ENCODE data around the gene PRAMEF12. TPM values are rescaled to one million over a fixed set of nuclear protein-coding genes. Genes with fewer than 3 reads are reported as not detected.
A peak's percentile ranks its signal among the peaks of the same experiment; 100 is the strongest.

Gene PRAMEF12
- polyA plus RNA-seq, 6 donors from 2014 or later: not detected

DNA sequence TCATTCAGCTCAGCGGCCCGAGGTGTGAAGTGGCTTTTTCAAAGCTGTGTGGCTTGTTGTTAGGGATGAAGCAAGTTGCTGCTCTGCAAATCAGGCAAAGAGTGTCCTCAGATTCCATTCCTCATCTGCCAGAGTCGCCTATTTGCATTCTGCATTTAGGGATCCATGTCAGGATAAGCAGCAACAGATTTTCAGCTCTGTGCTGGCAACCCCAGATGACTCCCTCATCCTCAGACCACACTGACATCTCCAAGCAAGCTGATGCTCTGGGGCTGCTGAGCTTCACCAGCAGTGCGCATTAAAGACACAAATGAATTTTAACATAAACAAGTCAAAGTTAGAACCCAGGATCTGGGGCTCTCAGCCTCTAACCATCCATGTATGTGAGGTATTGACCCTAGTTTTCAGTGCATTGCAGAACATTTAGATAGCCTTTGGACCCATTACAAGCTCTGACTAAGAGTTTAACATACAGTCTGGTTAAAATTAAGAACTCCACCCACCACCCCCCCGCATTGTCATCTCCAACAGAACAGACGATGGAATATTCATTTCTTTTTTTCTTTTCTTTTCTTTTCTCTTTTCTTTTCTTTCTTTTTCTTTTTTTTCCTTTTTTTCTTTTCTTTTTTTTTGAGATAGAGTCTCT lies 16.6 kb upstream of the PRAMEF12 start:
- Mint-ChIP-seq H3K27me3 (peaks cover 10 to 38% (median 17%) of the 10 kb centered on the region in 3 donors), H3K4me1 (no peaks in the 10 kb centered on the region), H3K4me3 (no peak overlapping the region), H3K36me3 (no peaks in the 10 kb centered on the region), H3K9me3 (peaks cover 0 to 4% (median 0%) of the 10 kb centered on the region in 7 donors), H3K27ac (no peak overlapping the region)
- DNase-seq (no peak), ATAC-seq (ENCODE audit: low read depth in 2 of 2) (no peak)

DNA sequence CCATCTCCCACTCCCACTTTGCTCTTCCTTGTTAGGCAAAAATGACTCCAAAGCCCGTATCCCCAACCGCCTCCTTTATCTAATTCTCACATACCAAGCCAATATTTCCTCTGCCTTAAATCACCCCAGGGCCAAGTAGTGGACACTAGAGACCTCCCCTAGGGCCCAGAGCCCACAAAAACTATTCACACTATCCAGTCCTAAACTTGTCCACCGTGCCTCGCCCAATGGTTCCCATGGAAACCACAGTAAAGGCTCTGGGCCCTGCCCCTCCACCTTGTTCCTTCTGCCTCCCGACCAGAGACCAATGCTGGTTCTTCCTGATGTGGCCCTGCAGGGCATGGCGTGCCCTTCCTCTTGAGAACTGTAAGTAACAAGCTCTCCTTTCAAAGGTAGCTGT lies 15.7 kb upstream of the PRAMEF12 start:
- Mint-ChIP-seq H3K27ac (peak overlapping the region in 1 of 6 donors; percentile 78), H3K36me3 (no peaks in the 10 kb centered on the region), H3K27me3 (peaks cover 10 to 38% (median 17%) of the 10 kb centered on the region in 3 donors), H3K4me1 (no peaks in the 10 kb centered on the region), H3K9me3 (peaks cover 0 to 7% (median 0%) of the 10 kb centered on the region in 7 donors), H3K4me3 (no peak overlapping the region)
- ATAC-seq (ENCODE audit: low read depth in 2 of 2): no peak
- no peak for DNase-seq

DNA sequence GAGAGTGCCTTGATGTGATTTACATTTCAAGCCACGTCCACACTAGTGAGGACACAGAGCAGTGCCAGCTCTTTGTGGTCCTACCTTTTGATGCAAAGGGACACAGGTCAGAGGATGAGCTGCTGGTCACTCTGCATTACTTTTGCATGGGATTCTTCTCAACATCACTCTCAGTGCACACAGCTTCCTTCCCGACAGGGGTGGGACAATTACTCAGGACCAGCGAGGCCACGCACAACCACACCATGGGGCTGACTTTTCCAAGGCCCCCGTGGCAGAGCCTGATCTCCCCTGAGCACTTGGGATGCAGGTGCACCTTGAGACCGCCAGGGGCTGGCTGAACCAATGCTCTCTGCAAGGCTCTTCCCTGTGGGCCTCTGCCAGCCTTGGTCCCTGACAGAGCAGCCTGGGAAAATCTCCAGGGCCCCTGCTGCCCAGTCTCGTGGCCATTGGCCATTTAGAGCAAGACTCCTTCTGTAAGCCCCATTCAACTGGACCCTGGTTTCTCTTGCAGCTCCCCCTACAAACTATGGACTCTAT lies 13.2 kb upstream of the PRAMEF12 start:
- Mint-ChIP-seq H3K4me1 (no peaks in the 10 kb centered on the region), H3K9me3 (peaks cover 0 to 7% (median 0%) of the 10 kb centered on the region in 7 donors), H3K36me3 (no peaks in the 10 kb centered on the region), H3K27ac (no peak overlapping the region), H3K4me3 (no peak overlapping the region), H3K27me3 (peaks cover 5 to 27% (median 15%) of the 10 kb centered on the region in 3 donors)
- ATAC-seq (ENCODE audit: low read depth in 2 of 2) (no peak), DNase-seq (no peak)

DNA sequence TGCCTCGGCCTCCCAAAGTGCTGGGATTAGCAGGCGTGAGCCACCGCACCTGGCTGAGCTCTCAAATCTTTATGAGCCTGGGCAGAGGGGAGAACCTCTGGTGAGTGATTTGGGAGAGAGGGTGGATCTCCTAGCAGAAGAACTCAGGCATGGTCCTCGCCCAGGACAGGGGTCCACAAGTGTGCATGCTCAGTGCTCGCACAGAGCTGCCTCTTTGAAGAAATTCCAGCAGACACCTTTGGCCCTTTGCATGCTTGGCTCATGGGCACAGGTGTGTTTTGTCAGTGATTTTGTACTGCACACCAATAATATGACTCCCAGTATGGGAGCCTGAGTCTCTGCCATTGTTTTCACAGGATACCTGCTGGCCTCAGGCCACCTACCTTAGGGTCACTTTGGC lies 11.8 kb upstream of the PRAMEF12 start:
- Mint-ChIP-seq H3K27ac (no peak overlapping the region), H3K9me3 (peaks cover 0 to 7% (median 0%) of the 10 kb centered on the region in 7 donors), H3K4me1 (no peaks in the 10 kb centered on the region), H3K4me3 (no peak overlapping the region), H3K27me3 (peaks cover 5 to 27% (median 15%) of the 10 kb centered on the region in 3 donors), H3K36me3 (no peaks in the 10 kb centered on the region)
- no peak for ATAC-seq (ENCODE audit: low read depth in 2 of 2)
- DNase-seq: no peak

DNA sequence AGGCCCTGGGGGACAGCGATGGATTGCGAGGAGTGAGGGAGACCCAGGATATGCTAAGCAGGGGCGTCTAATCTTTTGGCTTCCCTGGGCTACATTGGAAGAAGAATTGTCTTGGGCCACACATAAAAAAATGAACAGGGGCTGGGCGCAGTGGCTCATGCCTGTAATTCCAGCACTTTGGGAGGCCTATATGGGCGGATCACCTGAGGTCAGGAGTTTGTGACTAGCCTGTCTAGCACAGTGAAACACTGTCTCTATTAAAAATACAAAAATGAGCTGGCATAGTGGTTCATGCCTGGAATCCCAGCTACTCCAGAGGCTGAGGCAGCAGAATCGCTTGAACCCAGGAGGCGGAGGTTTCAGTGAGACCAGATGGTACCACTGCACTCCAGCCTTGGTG lies 10.8 kb upstream of the PRAMEF12 start:
- peak overlapping the region in 1 of 6 donors; percentile 82 for H3K27ac Mint-ChIP-seq
- ATAC-seq (ENCODE audit: low read depth in 2 of 2) (no peak), DNase-seq (no peak)
- H3K27me3 Mint-ChIP-seq: peaks cover 2 to 27% (median 12%) of the 10 kb centered on the region in 3 donors
- H3K4me1 Mint-ChIP-seq: no peaks in the 10 kb centered on the region
- H3K9me3 Mint-ChIP-seq: peaks cover 0 to 7% (median 0%) of the 10 kb centered on the region in 7 donors
- peak overlapping the region in 1 of 8 donors; percentile 26 for H3K4me3 Mint-ChIP-seq
- no peaks in the 10 kb centered on the region for H3K36me3 Mint-ChIP-seq

DNA sequence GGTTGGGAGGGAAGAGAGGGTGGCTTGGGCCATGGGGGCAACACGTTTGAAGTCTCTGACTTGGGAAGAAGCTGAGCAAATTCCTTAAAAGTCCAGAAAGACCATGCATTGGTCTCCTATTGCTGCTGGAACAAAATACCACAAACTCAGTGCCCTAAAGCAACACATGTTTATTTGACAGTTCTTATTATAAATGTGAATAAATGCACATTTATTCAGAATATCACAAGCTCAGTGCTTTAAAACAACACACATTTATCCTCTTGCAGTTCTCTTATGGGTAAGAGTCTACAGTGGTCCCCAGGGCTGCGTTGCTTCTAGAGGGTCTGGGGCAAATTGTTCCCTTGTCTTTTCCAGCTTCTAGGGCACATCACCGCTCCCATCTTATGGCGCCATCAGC lies 10.1 kb upstream of the PRAMEF12 start:
- Mint-ChIP-seq H3K27me3 (peaks cover 0 to 21% (median 5%) of the 10 kb centered on the region in 3 donors), H3K36me3 (no peaks in the 10 kb centered on the region), H3K4me3 (no peak overlapping the region), H3K27ac (no peak overlapping the region), H3K9me3 (peaks cover 0 to 7% (median 0%) of the 10 kb centered on the region in 7 donors), H3K4me1 (no peaks in the 10 kb centered on the region)
- ATAC-seq (ENCODE audit: low read depth in 2 of 2) (no peak), DNase-seq (no peak)

DNA sequence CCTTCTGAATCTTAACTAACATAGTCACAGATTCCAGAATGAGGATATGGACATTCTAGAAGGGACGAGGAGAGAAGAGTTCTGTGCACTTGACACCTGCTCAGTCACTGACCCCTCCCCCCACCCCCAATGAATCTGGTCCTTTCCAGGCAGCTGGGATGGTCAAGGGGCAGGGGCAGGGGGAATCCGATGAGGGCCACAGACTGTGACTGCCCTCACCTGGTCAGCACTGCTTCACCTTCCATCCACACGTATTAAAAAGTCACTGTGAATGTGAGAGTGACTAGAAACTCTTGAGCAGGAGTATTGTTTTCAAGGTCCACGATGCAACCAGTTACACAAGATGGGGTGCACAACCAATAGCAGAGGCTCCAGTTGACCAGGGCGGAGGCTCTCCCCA lies 9.5 kb upstream of the PRAMEF12 start:
- DNase-seq (no peak), ATAC-seq (ENCODE audit: low read depth in 2 of 2) (no peak)
- Mint-ChIP-seq H3K4me1 (no peaks in the 10 kb centered on the region), H3K36me3 (no peaks in the 10 kb centered on the region), H3K9me3 (peaks cover 0 to 7% (median 0%) of the 10 kb centered on the region in 7 donors), H3K27me3 (peaks cover 0 to 21% (median 10%) of the 10 kb centered on the region in 3 donors), H3K27ac (no peak overlapping the region), H3K4me3 (no peak overlapping the region)

DNA sequence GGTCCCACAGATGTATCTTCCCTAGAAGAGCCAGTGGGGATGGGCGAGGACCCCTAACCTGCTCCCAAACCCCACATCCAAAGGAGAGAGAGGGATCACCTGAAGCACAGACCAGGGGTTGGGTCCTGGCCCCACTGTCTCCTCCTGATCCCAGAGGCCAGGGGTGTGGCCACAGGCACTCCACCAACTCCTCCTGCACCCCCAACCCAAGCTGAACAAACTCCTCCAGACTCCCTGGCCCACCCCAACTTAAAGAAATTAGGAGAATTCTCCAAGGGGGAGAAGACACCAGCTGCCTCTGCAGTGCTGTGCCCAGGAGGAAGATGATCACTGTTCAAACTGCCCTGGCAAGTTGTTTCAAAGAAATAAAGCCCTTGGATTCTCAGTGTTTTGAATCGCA lies 4.5 kb upstream of the PRAMEF12 start:
- no peaks in the 10 kb centered on the region for H3K4me1 Mint-ChIP-seq
- no peaks in the 10 kb centered on the region for H3K36me3 Mint-ChIP-seq
- no peak for ATAC-seq (ENCODE audit: low read depth in 2 of 2)
- DNase-seq: no peak
- peaks cover 0 to 7% (median 0%) of the 10 kb centered on the region in 7 donors for H3K9me3 Mint-ChIP-seq
- H3K27ac Mint-ChIP-seq: no peak overlapping the region
- no peak overlapping the region for H3K4me3 Mint-ChIP-seq
- peaks cover 6 to 46% (median 42%) of the 10 kb centered on the region in 3 donors for H3K27me3 Mint-ChIP-seq

DNA sequence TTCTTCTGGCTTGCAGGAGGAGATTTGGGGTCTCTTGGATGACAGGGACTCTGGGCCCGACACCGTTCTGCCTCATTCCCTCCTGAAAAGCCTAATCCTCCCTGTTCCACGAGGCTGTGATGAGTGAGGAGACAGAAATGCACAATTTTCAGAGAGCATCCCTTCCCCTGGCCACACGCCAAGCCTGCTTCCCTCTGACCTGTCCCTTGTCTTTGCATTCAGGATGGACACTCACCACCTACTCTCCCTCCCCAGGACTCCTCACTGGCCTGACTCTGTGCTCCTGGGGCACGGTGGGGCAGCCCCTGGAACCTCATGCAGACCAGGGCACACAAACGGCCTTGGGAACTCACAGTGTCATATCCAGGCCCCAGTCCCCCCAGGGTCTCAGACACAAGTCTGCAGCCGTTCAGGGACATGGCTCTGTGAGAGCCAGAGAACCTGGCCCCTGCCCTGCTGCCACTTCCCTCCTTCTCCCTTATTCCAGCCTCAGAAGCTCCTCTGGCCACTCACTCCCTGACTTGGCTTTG lies 3.5 kb upstream of the PRAMEF12 start:
- no peaks in the 10 kb centered on the region for H3K4me1 Mint-ChIP-seq
- H3K27me3 Mint-ChIP-seq: peaks cover 6 to 53% (median 47%) of the 10 kb centered on the region in 3 donors
- peaks cover 0 to 7% (median 0%) of the 10 kb centered on the region in 7 donors for H3K9me3 Mint-ChIP-seq
- ATAC-seq (ENCODE audit: low read depth in 2 of 2): no peak
- H3K36me3 Mint-ChIP-seq: no peaks in the 10 kb centered on the region
- DNase-seq: no peak
- no peak overlapping the region for H3K4me3 Mint-ChIP-seq
- no peak overlapping the region for H3K27ac Mint-ChIP-seq

DNA sequence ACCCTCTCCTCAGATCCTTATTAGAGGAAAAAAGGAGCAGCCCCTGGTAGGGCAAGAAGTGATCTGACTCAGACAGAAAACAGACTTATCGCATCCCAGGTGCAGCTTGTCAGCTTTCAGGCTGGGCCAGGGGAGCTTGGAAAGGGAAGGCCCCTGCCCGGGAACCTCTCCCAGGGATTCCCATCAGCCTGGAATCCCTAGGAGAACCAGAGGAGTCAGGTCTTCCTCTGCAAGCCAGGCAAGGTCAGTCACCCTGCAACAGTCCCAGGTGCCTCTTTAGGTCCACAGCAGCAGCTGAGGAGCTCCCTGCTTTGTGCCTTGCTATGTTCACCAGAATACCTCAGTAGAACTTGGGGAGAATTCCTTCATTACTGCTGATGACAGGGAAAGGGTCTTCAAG lies 2.9 kb upstream of the PRAMEF12 start:
- Mint-ChIP-seq H3K36me3 (no peaks in the 10 kb centered on the region), H3K4me3 (no peak overlapping the region), H3K9me3 (peaks cover 0 to 7% (median 0%) of the 10 kb centered on the region in 7 donors), H3K27ac (peak overlapping the region in 1 of 6 donors; percentile 33), H3K4me1 (no peaks in the 10 kb centered on the region), H3K27me3 (peaks cover 6 to 53% (median 49%) of the 10 kb centered on the region in 3 donors)
- DNase-seq (no peak), ATAC-seq (ENCODE audit: low read depth in 2 of 2) (no peak)

DNA sequence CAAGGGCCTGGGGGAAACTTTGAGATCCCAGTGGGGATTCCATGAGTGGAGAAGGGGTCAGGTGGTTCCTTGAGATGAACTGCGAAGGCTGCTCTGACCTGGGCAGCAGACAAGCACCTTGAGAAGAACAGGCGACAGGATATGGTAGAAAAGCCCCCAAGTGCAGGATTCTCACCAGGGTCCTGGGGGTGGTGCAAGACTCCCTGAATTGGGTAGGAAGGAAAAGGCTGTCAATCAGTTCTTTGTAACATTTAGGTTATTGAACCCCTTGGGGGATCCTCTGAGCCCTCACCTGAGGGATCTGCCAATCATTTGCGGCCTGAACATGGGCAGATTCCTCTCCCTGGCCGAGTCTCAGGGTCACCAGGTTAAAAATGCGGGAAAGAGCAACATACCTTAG lies 2.4 kb upstream of the PRAMEF12 start:
- Mint-ChIP-seq H3K27me3 (peaks cover 6 to 53% (median 49%) of the 10 kb centered on the region in 3 donors), H3K9me3 (peaks cover 0 to 7% (median 0%) of the 10 kb centered on the region in 7 donors), H3K36me3 (no peaks in the 10 kb centered on the region), H3K4me1 (no peaks in the 10 kb centered on the region), H3K27ac (no peak overlapping the region), H3K4me3 (no peak overlapping the region)
- ATAC-seq (ENCODE audit: low read depth in 2 of 2) (no peak), DNase-seq (no peak)

DNA sequence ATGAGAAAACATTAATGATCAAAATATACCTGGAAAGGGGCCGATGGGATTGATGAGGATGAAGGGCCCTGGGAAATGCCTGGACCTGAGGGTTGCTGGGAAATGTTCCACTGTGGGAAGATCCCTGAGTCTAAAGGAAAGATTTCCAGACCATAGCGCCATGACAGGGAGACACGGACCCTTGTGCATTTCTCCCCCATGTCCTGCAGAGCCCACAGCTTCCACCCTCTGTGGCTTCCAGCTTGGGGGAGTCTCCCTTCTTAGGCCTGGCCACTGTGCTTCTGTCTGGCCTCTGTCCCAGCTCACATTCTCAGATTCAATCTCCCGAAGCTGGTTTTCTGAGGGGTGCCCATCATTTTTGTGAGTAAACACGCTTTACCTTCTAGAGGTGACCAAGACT lies 1.0 kb upstream of the PRAMEF12 start:
- no peak for DNase-seq
- no peak overlapping the region for H3K27ac Mint-ChIP-seq
- H3K4me3 Mint-ChIP-seq: peak overlapping the region in 1 of 8 donors; percentile 29
- H3K9me3 Mint-ChIP-seq: peaks cover 0 to 7% (median 0%) of the 10 kb centered on the region in 7 donors
- peaks cover 6 to 54% (median 52%) of the 10 kb centered on the region in 3 donors for H3K27me3 Mint-ChIP-seq
- H3K36me3 Mint-ChIP-seq: no peaks in the 10 kb centered on the region
- no peaks in the 10 kb centered on the region for H3K4me1 Mint-ChIP-seq
- no peak for ATAC-seq (ENCODE audit: low read depth in 2 of 2)

DNA sequence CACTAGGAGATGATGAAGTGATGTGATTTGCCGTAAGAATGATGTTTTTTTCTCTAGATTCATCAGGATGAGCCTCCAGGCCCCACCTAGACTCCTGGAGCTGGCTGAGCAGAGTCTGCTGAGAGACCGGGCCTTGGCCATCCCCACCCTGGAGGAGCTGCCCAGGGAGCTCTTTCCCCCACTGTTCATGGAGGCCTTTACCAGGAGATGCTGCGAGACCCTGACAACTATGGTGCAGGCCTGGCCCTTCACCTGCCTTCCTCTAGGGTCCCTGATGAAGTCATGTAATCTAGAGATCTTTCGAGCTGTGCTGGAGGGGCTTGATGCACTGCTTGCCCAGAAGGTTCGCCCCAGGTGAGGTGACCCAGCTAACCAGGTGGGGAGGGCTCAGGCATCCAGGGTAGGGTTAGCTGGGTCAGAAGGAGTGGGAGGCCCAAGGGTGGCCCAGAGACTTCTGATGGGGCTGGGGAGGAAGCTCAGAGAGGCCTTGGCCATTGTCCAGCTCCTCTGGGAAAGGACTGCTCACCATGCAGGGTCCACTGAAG lies 1.3 kb downstream of the PRAMEF12 start:
- peaks cover 20 to 62% (median 47%) of the 10 kb centered on the region in 3 donors for H3K27me3 Mint-ChIP-seq
- DNase-seq: no peak

DNA sequence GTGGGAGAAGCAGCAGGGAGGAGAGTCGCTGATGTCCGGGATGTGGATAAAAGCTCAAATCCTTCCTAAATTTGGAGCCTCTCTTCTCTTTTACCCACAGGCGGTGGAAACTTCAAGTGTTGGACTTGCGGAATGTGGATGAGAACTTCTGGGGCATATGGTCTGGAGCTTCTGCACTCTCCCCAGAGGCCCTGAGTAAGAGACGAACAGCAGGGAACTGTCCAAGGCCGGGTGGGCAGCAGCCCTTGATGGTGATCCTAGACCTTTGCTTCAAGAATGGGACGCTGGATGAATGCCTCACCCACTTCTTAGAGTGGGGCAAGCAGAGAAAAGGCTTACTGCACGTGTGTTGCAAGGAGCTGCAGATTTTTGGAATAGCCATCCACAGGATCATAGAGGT lies 1.9 kb downstream of the PRAMEF12 start:
- no peaks in the 10 kb centered on the region for H3K4me1 Mint-ChIP-seq
- no peak for ATAC-seq (ENCODE audit: low read depth in 2 of 2)
- DNase-seq: no peak
- peaks cover 0 to 7% (median 0%) of the 10 kb centered on the region in 7 donors for H3K9me3 Mint-ChIP-seq
- no peaks in the 10 kb centered on the region for H3K36me3 Mint-ChIP-seq
- H3K27me3 Mint-ChIP-seq: peaks cover 20 to 59% (median 41%) of the 10 kb centered on the region in 3 donors
- H3K4me3 Mint-ChIP-seq: no peak overlapping the region
- no peak overlapping the region for H3K27ac Mint-ChIP-seq

More for the DNA sequence above, 1.3 kb downstream of the PRAMEF12 start:
- ATAC-seq (ENCODE audit: low read depth in 2 of 2): no peak
- Mint-ChIP-seq H3K9me3 (peaks cover 0 to 7% (median 0%) of the 10 kb centered on the region in 7 donors), H3K4me1 (no peaks in the 10 kb centered on the region), H3K27ac (no peak overlapping the region), H3K4me3 (peak overlapping the region in 1 of 8 donors; percentile 22), H3K36me3 (no peaks in the 10 kb centered on the region)

Data from naive B cell (primary cell).